Psoas muscle (tissue), 8 donors: Measurements from ENCODE around the gene ATOSB. TPM values are rescaled to one million over a fixed set of nuclear protein-coding genes. Genes with fewer than 3 reads are reported as not detected.

Source experiments
- ATAC-seq, 4 donors: fragments of 200-7000 bp; cut with Tn5 transposase; one replicate each; pipeline ENCODE4 v1.9.1; 2020; ENCODE audit warnings: moderate library complexity in 3 of 4, mild to moderate bottlenecking in 2 of 4
- DNase-seq, 2 donors: peaks; one replicate each; pipeline ENCODE4 v3.0.0-alpha.2; 2020
- H3K27ac ChIP-seq: fragments of 200-600 bp; one replicate; pipeline ENCODE4 v1.8.0; 2022
- H3K27me3 ChIP-seq, 3 donors: fragments of 200-600 bp in 1 of 3; one replicate each; pipeline versions ENCODE4 v1.6.1 to v1.8.0; 2013 to 2022; ENCODE audit warnings: low read length in 2 of 3, mild to moderate bottlenecking in 2 of 3, moderate library complexity in 1 of 3; ENCODE audit not compliant: insufficient read depth in 3 of 3
- H3K36me3 ChIP-seq, 2 donors: fragments of 200-600 bp in 1 of 2; one replicate each; pipeline versions ENCODE4 v1.6.1 to v1.8.0; 2013 to 2022; ENCODE audit warnings: low read depth in 1 of 2, mild to moderate bottlenecking in 1 of 2, moderate library complexity in 1 of 2; ENCODE audit not compliant: insufficient read depth in 1 of 2
- H3K4me1 ChIP-seq: fragments of 200-600 bp; one replicate; pipeline ENCODE4 v1.8.0; 2022
- H3K4me3 ChIP-seq: fragments of 200-600 bp; one replicate; pipeline ENCODE4 v1.8.0; 2022; ENCODE audit warnings: mild to moderate bottlenecking
- H3K9me3 ChIP-seq: fragments of 200-600 bp; one replicate; pipeline ENCODE4 v1.8.0; 2022
- CTCF ChIP-seq: fragments of 200-600 bp; IDR thresholded peaks from one replicate; pipeline ENCODE4 v1.8.0; 2022; ENCODE audit warnings: antibody characterized with exemption
- WGBS, 3 donors: extraction: QIAGEN DNeasy Blood & Tissue Kit; methylation state at CpG; one replicate each; pipeline versions ENCODE4 v1.1.6 to v1.1.7; 2013; 5-methylcytosine and 5-hydroxymethylcytosine counted together
- intact Hi-C, 2 donors: fragments of 100-400 bp; cut with DNase I; formaldehyde crosslinking; loops; one replicate each; pipeline versions ENCODE4 v1.11.0 to v1.14.2; 2022
- polyA plus RNA-seq, 3 donors: library from polyadenylated mRNA; stranded (reverse); fragments of 200-250 nt; gene quantifications; one replicate each; pipeline ENCODE4 v1.2.3, GENCODE V29; 2013
- total RNA-seq, 4 donors: library from RNA; stranded (reverse); fragmentation: NEBNext Ultra II Directional in 2 of 4; extraction: Animal tissue kit (Norgen Biotek cat#: 25700) in 2 of 4; gene quantifications; one replicate each; pipeline versions ENCODE4 v1.2.1 to v1.2.4, GENCODE V29; 2021 to 2023
- donor health status: healthy with polysubstance abuse.
- donor health status: DM: no; HTN: no; CAD: no; lungs with moderate emphysema.
- donor health status: Bipolar disorder and iron deficiency.
- donor health status: healthy.
- donor health status: DM: yes; HTN: yes; CAD: no.
- donor health status: DM: no; HTN: no; CAD: no.
- donor health status: DM: no; HTN: no; CAD: no.
- donor health status: DM: yes; HTN: yes; CAD: no.

Gene ATOSB
- total and polyA plus RNA-seq, 7 donors: 9.1 to 27.6 (median 15.2) TPM

DNA sequence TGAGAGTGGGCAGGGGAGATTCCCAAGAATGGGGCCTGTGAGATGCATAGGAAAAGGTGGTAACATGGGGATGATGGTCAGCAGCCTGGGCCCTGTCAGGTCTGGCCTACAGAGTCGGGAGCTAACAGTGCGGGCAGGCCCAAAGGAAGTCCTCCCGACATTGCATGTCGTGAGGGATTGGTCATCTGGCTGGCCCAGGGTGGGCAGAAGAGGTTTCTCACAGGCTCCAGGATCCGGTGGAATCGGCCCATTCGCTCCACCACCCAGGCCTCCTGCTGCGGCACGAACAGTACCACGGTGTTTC, 13.2 kb downstream of the ATOSB start:
- DNase-seq (no peak), ATAC-seq (peak; percentile 7 to 59 (median 38))
- H3K27ac ChIP-seq: peak overlapping the region; percentile 90
- no peaks in the 10 kb centered on the region for H3K9me3 ChIP-seq
- no peak for TF ChIP-seq CTCF
- 1 to 2% (median 2%) methylated on average over 10 of the region's 10 CpGs for WGBS, 3 donors
- peak overlapping the region; percentile 87 for H3K4me3 ChIP-seq
- no peaks in the 10 kb centered on the region for H3K27me3 ChIP-seq
- H3K4me1 ChIP-seq: peaks cover 17% of the 10 kb centered on the region
- peaks cover 2 to 65% of the 10 kb centered on the region in 2 donors for H3K36me3 ChIP-seq
- intact Hi-C loops: no loop called here

GRCh38 chr9:35097573-35097972, 18.1 kb downstream of the ATOSB start:
- Histone ChIP-seq H3K27me3 (no peaks in the 10 kb centered on the region), H3K4me1 (peaks cover 13% of the 10 kb centered on the region), H3K27ac (no peak overlapping the region), H3K36me3 (peaks cover 5 to 57% of the 10 kb centered on the region in 2 donors), H3K4me3 (no peak overlapping the region), H3K9me3 (no peaks in the 10 kb centered on the region)
- DNase-seq: no peak
- WGBS, 3 donors: 81 to 83% (median 82%) methylated on average over 3 of the region's 3 CpGs
- intact Hi-C loops: loop anchor here (2.0 to 5.0 kb wide), 2 partner anchors 195 to 199 kb away; no protein-coding TSS in a partner anchor
- ATAC-seq: no peak
- no peak for TF ChIP-seq CTCF

DNA sequence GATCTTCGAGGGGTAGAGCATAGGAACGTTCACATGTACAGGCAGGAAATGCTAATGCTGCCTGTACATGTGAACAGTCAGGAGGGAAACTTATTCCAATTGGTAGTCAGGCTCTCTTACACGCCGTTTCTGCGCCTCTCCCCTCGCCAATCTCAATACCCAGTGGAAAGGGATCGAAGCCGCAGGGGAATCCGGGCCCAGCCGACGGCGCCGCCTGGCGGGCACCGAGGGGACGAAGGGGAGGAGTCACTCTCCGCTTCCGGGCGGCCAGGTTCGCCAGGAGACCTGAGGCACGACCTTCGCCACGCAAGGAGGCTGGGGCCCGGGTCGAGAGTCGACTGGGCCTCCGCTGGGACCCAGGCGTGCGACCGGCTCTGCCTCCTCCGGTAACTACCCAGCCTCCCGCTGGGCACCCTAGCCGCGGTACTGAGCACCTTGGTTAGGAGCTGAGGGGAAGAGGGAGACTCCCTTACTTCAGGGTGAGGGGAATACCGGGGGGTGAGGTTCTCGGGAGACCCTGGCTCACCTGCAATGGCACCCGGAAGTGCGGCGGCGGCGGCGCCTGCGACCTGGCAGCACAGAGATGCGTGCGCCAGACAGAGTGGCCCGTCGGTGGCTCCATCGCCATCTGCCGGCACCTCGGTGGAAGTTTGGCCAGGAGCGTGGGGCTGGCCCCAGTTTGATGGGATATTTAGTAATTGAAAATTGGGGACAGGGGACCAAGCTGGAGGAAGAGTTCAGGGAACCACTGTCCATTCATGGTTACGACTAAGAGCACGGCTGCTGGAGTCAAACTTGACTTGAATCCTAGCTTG, 19.4 kb downstream of the ATOSB start, which contains the start of gene PIGO:
Gene PIGO (minus strand): TSS at position 557 of the 815 bp plus-strand sequence. CDS start 1,026 bp downstream, outside the sequence.
- peaks cover 3% of the 10 kb centered on the region for H3K4me1 ChIP-seq
- no peaks in the 10 kb centered on the region for H3K9me3 ChIP-seq
- intact Hi-C loops: loop anchor here (2.0 to 5.0 kb wide), 2 partner anchors 194 to 197 kb away; no protein-coding TSS in a partner anchor
- peaks cover 5 to 63% of the 10 kb centered on the region in 2 donors for H3K36me3 ChIP-seq
- ATAC-seq (peak; percentile 94 to 97 (median 95)), DNase-seq (peak; percentile 90 to 95)
- WGBS, 3 donors: 0 to 1% (median 1%) methylated on average over 48 to 53 of the region's 53 CpGs
- peak; percentile 59 for TF ChIP-seq CTCF
- H3K27me3 ChIP-seq: no peaks in the 10 kb centered on the region
- H3K27ac ChIP-seq: peak within 1 kb of the TSS; percentile 98
- H3K4me3 ChIP-seq: peak within 1 kb of the TSS; percentile 87

GRCh38 chr9:35091536-35091935, 24.1 kb downstream of the ATOSB start:
- Histone ChIP-seq H3K27ac (no peak overlapping the region), H3K9me3 (no peaks in the 10 kb centered on the region), H3K27me3 (no peaks in the 10 kb centered on the region), H3K4me1 (peaks cover under 1% of the 10 kb centered on the region), H3K4me3 (no peak overlapping the region), H3K36me3 (peaks cover 12 to 85% of the 10 kb centered on the region in 2 donors)
- no peak for TF ChIP-seq CTCF
- intact Hi-C loops: no loop called here
- 63 to 78% (median 73%) methylated on average over 17 of the region's 17 CpGs for WGBS, 3 donors
- DNase-seq (no peak), ATAC-seq (no peak)
